C4-2B (cell line): Measurements from ENCODE around the gene IST1.

ENCODE experiments used
- CTCF ChIP-seq: fragments of 450-650 bp; conservative IDR thresholded peaks from 2 replicates; pipeline ENCODE4 v1.5.1; 2017; ENCODE audit warnings: mild to moderate bottlenecking
- ZFX ChIP-seq: fragments of 450-650 bp; IDR thresholded peaks from 2 replicates; pipeline ENCODE4 v1.6.1; 2017

- no peak for TF ChIP-seq CTCF
- no peak for TF ChIP-seq ZFX
Measured at GRCh38 chr16:71902656-71903365, 7.5 kb downstream of the IST1 start.
